Gastrocnemius medialis (tissue), 4 donors: ENCODE measurements around the gene AGRN.

Source experiments
- CTCF ChIP-seq, 5 experiments: fragments of 450-650 bp in 3 of 5; fragments of 200-600 bp in 2 of 5; sonication (generic) in 2 of 5; IDR thresholded peaks in 4 of 5; conservative IDR thresholded peaks in 1 of 5; 1 replicate in 4 of 5; 2 replicates in 1 of 5; pipeline ENCODE4 v1.5.1; 2016 to 2019; ENCODE audit warnings: antibody characterized with exemption in 5 of 5, mild to moderate bottlenecking in 3 of 5, moderate library complexity in 3 of 5
- POLR2A ChIP-seq, 2 donors: fragments of 450-650 bp; IDR thresholded peaks; one replicate each; pipeline ENCODE4 v1.6.1; 2017; ENCODE audit warnings: antibody characterized with exemption in 2 of 2, mild to moderate bottlenecking in 2 of 2, moderate library complexity in 2 of 2

GRCh38 chr1:1013922-1014648, 5.8 kb upstream of the AGRN start:
- TF ChIP-seq CTCF (IDR thresholded peaks at IDR 0.05 in 4 of 5, conservative IDR thresholded peaks at IDR 0.05 in 1 of 5), result no peak
- no peak for TF ChIP-seq POLR2A (IDR thresholded peaks at IDR 0.05)
